GM12872 (cell line): ENCODE measurements around the gene LRRC32.

Experiments
- CTCF ChIP-seq: IDR thresholded peaks from 3 replicates; pipeline ENCODE4 v1.5.1; 2011; ENCODE audit warnings: low read depth, mild to moderate bottlenecking, low read length, moderate library complexity; ENCODE audit not compliant: insufficient read depth

Gene LRRC32

GRCh38 chr11:76660533-76661305 is 9.8 kb downstream of the LRRC32 start:
- no peak for TF ChIP-seq CTCF

- no peak for TF ChIP-seq CTCF
Measured at GRCh38 chr11:76659672-76660532, 10.6 kb downstream of the LRRC32 start.

DNA sequence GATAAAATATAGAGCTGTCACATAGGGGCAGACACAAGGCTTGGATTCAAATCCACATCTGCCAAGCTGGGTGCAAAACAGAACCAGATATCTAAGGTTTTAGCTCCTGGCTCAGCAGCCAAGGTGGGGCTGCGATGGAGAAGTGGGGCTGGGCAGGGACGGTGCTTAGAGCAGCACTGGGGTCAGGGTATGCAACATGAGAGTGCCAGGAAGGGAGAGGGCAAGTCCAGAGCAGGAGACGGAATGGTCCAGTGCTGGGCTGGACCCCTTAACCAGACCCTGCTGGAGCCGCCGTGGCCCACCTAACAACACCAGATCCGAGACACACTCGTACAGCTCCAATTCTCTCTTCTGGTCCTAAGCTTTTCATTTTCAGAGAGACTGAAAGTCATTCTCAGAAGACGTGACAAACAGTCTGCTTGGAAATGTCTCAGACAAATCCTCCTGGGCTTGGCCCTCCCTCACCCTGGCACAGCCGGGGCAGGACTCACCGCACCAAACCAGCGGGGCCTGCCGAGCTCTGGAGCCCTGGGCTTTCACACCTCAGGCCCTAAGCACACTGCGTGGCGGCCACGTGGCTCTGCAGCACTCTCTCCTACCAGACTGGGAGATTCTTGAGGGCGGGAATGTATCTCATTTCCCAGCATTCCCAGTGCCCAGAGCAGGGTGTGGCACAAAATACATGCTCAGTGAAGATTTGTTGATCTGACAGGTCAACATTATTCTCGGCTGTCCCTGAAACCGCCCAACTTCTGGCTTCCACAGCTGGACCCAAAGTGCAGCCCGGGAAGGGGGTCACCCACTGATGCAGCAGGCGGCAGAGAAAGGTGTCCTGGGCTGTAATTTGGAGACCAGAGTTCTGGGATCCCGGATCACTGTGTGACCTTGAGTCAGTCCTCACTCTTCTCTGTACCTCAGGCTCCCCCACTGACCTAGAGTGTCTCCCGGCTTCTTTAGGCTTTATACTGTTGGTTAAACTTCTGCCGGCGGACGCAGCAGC is 11.6 kb downstream of the LRRC32 start:
- no peak for TF ChIP-seq CTCF

GRCh38 chr11:76658231-76658630 is 12.3 kb downstream of the LRRC32 start:
- TF ChIP-seq CTCF = no peak

DNA sequence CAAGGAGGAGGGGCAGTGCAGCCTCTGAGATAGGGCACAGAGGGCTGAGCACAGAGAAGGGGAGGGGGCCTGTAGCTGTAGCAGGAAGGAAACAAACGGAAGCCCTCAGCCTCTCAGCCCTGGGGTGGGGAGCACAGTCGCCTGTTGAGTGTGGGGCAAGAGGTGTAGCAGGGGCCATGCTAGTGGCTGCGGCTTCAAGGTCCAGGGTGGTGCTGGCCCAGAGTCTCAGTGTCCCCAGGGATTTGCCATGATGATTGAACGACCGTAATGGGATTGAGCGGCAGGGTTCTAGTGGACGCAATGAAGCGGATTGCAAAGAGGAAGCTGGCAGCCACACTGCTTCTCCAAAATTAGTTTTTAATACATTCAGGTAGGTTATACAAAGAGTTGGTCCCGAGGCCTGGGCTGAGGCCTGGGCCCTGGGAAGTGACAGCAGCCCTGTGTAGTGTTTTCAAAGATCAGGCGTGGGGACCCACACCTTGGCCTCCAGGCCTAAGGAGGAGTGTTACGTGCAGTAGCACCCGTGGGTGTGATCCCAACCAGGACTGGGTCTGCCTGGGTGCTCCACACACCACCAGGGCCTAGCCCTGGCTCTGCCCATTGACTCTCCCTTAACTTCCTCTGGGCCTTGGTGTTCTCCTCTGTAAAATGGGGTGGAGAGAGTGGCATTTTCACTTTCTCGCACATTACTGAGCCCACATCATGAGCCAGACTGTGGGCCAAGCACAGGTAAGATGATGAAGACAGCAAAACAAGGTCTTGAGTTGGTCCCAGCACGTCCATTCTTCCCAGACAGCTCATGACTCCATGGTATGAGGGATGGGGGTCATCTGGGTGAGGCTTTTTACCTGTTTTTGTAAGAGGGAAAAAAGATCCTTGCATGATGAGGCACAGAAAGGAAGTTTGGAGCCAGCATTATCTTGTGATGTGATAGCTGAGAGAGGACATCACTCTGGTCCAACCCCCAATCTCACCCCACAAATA is 13.1 kb downstream of the LRRC32 start:
- no peak for TF ChIP-seq CTCF

GRCh38 chr11:76656571-76657081 is 13.9 kb downstream of the LRRC32 start:
- no peak for TF ChIP-seq CTCF
